T-helper 17 cell (primary cell): ENCODE data around the gene SLC11A1. TPM values are rescaled to one million over a fixed set of nuclear protein-coding genes. Genes with fewer than 3 reads are reported as not detected.
A peak's percentile ranks its signal among the peaks of the same experiment; 100 is the strongest.

Experiments used
- ATAC-seq: fragments of 150-1000 bp; cut with Tn5 transposase; 2 replicates; pipeline ENCODE4 v1.10.0; 2021; ENCODE audit warnings: mild to moderate bottlenecking, moderate library complexity
- DNase-seq, 3 donors: peaks; one replicate each; pipeline versions ENCODE4 v3.0.0 to v3.0.0-alpha.2; 2020 to 2021
- H3K9me3 ChIP-seq: one replicate; pipeline ENCODE4 v1.7.0; 2013; ENCODE audit warnings: low read length, mild to moderate bottlenecking; ENCODE audit not compliant: control insufficient read depth, poor library complexity, severe bottlenecking
- H3K27ac Mint-ChIP-seq: one replicate; pipeline ENCODE4 v1.8.0; 2022; ENCODE audit warnings: mild to moderate bottlenecking, moderate library complexity, mixed read lengths
- H3K27me3 Mint-ChIP-seq: one replicate; pipeline ENCODE4 v1.8.0; 2022; ENCODE audit warnings: mixed read lengths
- H3K36me3 Mint-ChIP-seq: one replicate; pipeline ENCODE4 v1.8.0; 2022; ENCODE audit warnings: low read depth, mixed read lengths
- H3K4me1 Mint-ChIP-seq: one replicate; pipeline ENCODE4 v1.8.0; 2022; ENCODE audit warnings: mild to moderate bottlenecking, mixed read lengths
- H3K4me3 Mint-ChIP-seq: one replicate; pipeline ENCODE4 v1.8.0; 2022; ENCODE audit warnings: mild to moderate bottlenecking, moderate library complexity, mixed read lengths
- total RNA-seq, 4 donors: library from RNA in 2 of 4; stranded (reverse) in 2 of 4; gene quantifications; one replicate each; pipeline ENCODE4 v1.2.3 and lab custom pipeline; 2022 to 2026

Gene SLC11A1, protein sequence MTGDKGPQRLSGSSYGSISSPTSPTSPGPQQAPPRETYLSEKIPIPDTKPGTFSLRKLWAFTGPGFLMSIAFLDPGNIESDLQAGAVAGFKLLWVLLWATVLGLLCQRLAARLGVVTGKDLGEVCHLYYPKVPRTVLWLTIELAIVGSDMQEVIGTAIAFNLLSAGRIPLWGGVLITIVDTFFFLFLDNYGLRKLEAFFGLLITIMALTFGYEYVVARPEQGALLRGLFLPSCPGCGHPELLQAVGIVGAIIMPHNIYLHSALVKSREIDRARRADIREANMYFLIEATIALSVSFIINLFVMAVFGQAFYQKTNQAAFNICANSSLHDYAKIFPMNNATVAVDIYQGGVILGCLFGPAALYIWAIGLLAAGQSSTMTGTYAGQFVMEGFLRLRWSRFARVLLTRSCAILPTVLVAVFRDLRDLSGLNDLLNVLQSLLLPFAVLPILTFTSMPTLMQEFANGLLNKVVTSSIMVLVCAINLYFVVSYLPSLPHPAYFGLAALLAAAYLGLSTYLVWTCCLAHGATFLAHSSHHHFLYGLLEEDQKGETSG
- total RNA-seq, result 10 to 100 TPM in 1 of 2 donors, 1 to 10 TPM in 1; 2.7 to 23.9 TPM
- 1.4 to 1.5 reads per million in 2 donors for total RNA-seq (lab: John Stamatoyannopoulos, UW)

DNA sequence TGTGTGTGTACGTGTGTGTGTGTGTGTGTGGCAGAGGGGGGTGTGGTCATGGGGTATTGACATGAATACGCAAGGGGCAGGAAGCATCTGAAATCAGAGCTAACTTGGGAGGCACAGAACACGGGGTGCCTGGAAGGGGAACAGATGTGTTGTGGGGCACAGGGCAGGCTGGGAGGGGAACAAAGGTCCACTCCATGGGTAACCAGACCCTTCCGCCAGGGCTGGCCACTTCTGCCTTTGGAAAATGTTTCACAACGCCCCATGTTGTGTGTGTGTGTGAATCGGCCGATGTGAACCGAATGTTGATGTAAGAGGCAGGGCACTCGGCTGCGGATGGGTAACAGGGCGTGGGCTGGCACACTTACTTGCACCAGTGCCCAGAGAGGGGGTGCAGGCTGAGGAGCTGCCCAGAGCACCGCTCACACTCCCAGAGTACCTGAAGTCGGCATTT, at the start of gene SLC11A1:
Gene SLC11A1, plus strand, starts transcription at position 358 of the 451 bp plus-strand sequence. CDS start 96 bp downstream, outside the sequence.
- DNase-seq (no peak), ATAC-seq (peak; percentile 25)
- H3K9me3 ChIP-seq, result no peaks in the 10 kb centered on the region
- Mint-ChIP-seq H3K36me3 (no peaks in the 10 kb centered on the region), H3K4me3 (no peak within 1 kb of the TSS), H3K27ac (no peak within 1 kb of the TSS), H3K4me1 (peaks cover 2% of the 10 kb centered on the region), H3K27me3 (peaks cover 6% of the 10 kb centered on the region)

DNA sequence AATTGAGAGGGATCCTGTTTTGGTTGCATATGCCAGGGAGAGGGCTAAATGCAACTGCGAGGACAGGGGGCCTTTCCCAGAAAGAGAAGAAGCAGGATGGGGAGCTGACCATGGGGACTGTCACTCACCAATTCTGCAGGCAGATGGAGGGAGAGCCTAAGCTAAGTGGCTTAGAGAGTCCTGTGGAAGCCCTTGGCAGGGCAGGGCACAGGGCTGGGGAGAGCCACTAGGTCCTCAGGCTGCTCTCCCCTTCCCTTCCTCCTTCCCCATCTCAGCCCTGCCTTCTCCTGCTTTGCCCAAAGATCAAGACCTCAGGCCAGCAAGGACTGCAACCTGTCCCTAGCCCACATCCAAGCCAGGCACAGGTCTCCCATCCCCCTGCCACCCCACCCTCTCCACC, 49.8 kb upstream of the SLC11A1 start:
- no peaks in the 10 kb centered on the region for H3K27me3 Mint-ChIP-seq
- no peaks in the 10 kb centered on the region for H3K36me3 Mint-ChIP-seq
- H3K4me1 Mint-ChIP-seq, result peaks cover 6% of the 10 kb centered on the region
- DNase-seq (no peak), ATAC-seq (no peak)
- no peaks in the 10 kb centered on the region for H3K9me3 ChIP-seq
- H3K4me3 Mint-ChIP-seq, result no peak overlapping the region
- H3K27ac Mint-ChIP-seq, result no peak overlapping the region

DNA sequence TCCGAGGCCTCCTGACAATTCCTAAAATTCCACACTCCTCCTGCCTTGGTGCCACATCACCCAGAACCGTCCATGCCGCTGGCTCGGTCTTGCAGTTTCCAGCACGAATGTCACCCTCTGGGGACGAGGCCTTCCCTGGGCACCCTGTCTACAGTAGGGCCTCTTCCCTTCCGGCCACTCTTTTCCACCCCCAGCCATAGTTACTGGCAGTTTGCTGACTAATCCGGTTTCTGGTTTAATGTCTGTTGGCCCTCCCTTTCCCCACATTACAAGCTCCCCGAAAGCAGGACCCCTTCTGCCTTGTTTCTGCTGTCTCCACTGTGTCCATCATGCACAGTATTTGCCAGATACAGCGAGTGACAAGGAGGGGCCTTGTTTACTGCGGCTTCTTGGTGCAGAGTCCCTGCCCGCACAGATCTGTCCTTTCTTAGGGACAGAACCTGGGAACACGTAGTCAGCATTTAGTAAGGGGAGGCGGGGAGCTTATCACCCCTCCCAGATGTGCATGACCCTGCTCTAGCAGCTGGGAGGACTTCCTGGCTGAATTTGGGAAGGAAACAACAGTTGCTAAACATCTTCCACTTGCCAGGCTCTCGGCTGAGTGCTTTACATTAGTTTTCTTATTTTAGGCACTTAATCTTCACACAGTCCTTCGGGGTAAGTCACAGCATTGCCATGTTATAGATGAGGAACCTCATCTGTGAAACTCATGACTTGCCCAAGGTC, 49.0 kb upstream of the SLC11A1 start:
- no peak for ATAC-seq
- H3K4me3 Mint-ChIP-seq, result no peak overlapping the region

DNA sequence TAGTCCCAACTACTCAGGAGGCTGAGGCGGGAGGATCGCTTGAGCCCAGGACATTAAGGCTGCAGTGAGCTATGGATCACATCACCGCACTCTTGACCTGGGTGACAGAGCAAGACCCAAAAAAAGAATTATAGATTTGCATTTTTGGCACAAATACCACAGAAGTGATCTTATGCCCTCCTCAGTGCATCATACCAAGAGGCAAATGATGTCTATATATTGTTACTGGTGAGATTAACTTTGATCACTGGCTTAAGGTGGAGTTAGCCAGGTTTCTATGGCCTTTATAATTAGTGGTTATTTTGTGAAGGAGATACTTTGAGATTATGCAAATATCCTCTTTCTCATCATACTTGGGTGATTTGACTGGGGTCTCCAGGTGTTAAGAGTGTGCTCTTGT, 47.5 kb upstream of the SLC11A1 start:
- no peak overlapping the region for H3K4me3 Mint-ChIP-seq
- H3K9me3 ChIP-seq, result no peaks in the 10 kb centered on the region
- ATAC-seq, result no peak
- no peak for DNase-seq
- no peaks in the 10 kb centered on the region for H3K36me3 Mint-ChIP-seq
- no peaks in the 10 kb centered on the region for H3K27me3 Mint-ChIP-seq
- H3K4me1 Mint-ChIP-seq, result peaks cover 8% of the 10 kb centered on the region
- no peak overlapping the region for H3K27ac Mint-ChIP-seq

More for the DNA sequence above, 49.0 kb upstream of the SLC11A1 start:
- Mint-ChIP-seq H3K27ac (peak overlapping the region; percentile 86), H3K36me3 (no peaks in the 10 kb centered on the region), H3K4me1 (peaks cover 6% of the 10 kb centered on the region), H3K27me3 (no peaks in the 10 kb centered on the region)
- no peak for DNase-seq
- no peaks in the 10 kb centered on the region for H3K9me3 ChIP-seq

DNA sequence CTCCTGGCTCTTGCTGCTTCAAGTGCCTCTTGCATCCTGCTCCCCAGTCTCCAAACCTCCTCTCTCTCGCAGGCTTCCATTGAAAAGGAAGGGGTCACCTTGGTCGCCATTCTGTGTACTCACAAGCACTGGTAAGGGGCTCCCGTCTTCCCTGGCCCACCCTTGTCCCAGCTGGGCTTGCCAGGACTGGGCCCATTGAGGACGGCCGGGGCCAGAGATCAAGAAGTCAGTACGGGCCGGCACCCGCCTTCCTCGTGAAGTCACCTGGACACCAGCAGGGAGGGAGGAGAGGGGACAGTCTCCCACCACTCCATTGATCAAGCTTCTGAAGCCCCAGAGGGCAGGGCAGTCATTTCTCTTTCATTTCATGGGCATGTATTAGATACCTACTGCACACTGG, 41.4 kb upstream of the SLC11A1 start:
- peaks cover 2% of the 10 kb centered on the region for H3K36me3 Mint-ChIP-seq
- H3K9me3 ChIP-seq, result no peaks in the 10 kb centered on the region
- H3K4me1 Mint-ChIP-seq, result peaks cover 7% of the 10 kb centered on the region
- no peak overlapping the region for H3K4me3 Mint-ChIP-seq
- no peak overlapping the region for H3K27ac Mint-ChIP-seq
- no peak for DNase-seq
- H3K27me3 Mint-ChIP-seq, result no peaks in the 10 kb centered on the region
- ATAC-seq, result no peak

DNA sequence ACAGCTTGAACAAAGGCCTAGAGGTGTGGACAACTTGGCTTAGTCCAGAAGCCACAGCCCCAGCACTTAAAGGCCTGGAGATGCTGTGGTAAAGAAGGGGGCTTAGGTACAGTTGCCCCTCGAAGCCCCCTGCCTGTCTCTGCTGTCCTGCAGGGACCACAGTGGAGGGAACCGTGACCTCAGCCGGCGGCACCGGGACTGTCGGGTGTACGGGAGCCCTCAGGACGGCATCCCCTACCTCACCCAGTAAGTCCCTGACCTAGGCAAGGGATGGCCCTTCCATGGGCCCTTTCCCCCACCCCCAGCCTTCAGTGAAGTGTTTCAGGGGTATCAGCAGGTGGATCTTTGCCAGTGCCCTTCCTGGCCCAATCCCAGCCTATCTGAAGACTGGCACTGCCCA, 40.7 kb upstream of the SLC11A1 start:
- Mint-ChIP-seq H3K4me3 (no peak overlapping the region), H3K36me3 (peaks cover 2% of the 10 kb centered on the region), H3K27ac (no peak overlapping the region), H3K4me1 (peaks cover 7% of the 10 kb centered on the region), H3K27me3 (peaks cover 1% of the 10 kb centered on the region)
- H3K9me3 ChIP-seq, result no peaks in the 10 kb centered on the region
- DNase-seq, result no peak
- no peak for ATAC-seq

DNA sequence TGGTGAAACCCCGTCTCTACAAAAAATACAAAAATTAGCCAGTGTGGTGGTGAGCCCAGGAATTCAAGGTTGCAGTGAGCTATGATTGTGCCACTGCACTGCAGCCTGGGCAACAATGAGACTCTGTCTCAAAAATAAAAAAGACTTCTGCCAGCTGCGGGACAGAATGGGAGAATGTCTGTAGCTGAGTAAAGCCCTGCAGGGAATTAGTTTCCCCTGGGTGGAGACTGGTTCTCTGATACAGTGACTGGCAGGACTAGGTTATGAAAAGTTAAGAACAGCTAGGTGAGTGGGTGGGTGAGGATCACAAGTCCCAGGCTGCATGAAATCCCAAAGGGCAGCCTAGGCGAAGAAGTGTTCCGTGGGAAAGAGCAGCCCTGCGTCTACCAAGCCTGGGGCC, 39.2 kb upstream of the SLC11A1 start:
- H3K4me1 Mint-ChIP-seq, result peaks cover 5% of the 10 kb centered on the region
- ATAC-seq (no peak), DNase-seq (no peak)
- no peak overlapping the region for H3K4me3 Mint-ChIP-seq
- H3K27me3 Mint-ChIP-seq, result peaks cover 5% of the 10 kb centered on the region
- H3K27ac Mint-ChIP-seq, result no peak overlapping the region
- H3K9me3 ChIP-seq, result no peaks in the 10 kb centered on the region
- H3K36me3 Mint-ChIP-seq, result peaks cover 2% of the 10 kb centered on the region

DNA sequence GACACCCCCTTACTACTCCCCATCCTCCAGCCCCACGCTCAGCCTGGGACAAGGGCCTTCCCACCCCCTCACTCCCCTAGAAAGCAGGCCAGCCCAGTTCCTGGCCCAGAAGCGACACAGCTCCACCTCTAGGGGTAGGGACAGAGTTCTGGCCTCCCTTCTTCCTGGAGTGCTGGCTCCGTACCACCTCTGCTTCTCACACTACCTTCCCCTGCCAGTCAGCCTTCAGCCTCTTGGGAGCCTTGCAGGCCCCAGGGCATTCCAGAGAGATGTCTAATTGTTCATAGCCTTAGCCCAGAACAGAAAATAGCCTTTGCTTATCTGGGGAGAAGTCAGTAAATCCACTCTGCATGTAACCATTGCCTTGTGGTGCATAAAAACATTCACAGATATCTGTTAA, 38.5 kb upstream of the SLC11A1 start:
- peaks cover 5% of the 10 kb centered on the region for H3K4me1 Mint-ChIP-seq
- peak overlapping the region; percentile 65 for H3K27ac Mint-ChIP-seq
- H3K4me3 Mint-ChIP-seq, result no peak overlapping the region
- no peak for ATAC-seq
- H3K27me3 Mint-ChIP-seq, result peaks cover 5% of the 10 kb centered on the region
- H3K9me3 ChIP-seq, result no peaks in the 10 kb centered on the region
- DNase-seq, result no peak
- H3K36me3 Mint-ChIP-seq, result peaks cover 2% of the 10 kb centered on the region

DNA sequence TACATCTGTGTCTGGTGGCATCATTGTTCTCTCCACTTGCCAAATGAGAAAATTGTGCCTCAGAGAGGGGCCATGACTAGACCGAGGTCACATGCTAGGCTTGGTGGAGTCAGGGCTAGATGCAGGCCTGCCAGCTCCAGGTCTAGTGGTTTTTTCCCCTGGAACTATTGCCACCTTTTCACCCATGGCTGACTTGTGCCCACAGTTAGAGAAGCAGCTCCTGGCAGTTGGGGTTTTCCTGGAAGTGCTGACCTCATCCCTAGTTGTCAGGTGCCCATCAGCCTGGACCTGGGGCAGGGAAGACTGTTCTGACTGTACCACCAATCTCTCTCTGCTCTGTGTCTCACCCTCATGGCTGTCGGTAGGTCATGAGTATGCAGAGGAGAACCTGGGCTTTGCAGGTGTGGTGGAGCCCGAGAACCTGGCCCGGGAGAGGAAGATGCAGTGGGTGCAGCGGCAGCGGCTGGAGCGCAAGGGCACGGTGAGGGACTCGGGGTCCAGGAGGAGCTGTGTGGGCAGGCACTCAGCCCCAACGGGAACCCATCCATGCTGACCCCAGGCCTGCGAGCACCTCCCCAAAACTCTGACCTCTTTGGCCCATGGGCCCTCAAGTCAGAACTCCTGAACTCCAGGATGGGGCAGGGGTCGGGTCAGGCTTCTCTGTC, 37.9 kb upstream of the SLC11A1 start:
- DNase-seq, result no peak
- Mint-ChIP-seq H3K27ac (peak overlapping the region; percentile 65), H3K4me1 (peaks cover 2% of the 10 kb centered on the region), H3K27me3 (peaks cover 5% of the 10 kb centered on the region), H3K36me3 (peaks cover 2% of the 10 kb centered on the region), H3K4me3 (no peak overlapping the region)
- H3K9me3 ChIP-seq, result no peaks in the 10 kb centered on the region
- ATAC-seq, result no peak

DNA sequence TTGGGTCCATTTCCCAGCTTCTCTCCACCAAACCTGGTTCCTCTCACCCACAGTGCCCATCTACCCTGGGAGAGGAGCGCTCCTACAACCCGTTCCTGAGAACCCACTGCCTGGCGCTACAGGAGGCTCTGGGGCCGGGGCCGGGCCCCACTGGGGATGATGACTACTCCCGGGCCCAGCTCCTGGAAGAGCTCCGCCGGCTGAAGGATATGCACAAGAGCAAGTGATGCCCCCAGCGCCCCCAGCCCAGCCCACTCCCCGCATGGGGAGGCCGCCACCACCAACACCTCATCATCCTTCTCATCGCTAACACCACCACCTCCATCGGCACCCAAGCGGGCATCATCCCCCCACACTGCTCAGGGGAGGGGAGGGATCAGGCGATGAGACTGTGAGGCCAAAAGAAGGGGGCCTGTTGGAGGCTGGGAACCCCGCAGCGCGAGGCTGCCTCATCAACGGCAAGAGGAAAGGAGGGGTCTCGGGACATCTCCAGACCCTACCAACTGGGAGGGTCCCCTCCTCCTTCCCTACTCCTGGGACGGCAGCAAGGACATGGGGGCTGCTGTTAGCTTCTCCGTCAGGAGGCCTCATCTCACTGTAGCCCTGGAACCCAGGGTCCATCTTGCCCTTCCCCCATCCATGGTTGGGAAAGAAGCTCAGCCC, 37.2 kb upstream of the SLC11A1 start:
- no peak for DNase-seq
- H3K27ac Mint-ChIP-seq, result no peak overlapping the region
- no peak overlapping the region for H3K4me3 Mint-ChIP-seq
- no peaks in the 10 kb centered on the region for H3K9me3 ChIP-seq
- H3K36me3 Mint-ChIP-seq, result peaks cover 2% of the 10 kb centered on the region
- no peak for ATAC-seq
- peaks cover 2% of the 10 kb centered on the region for H3K4me1 Mint-ChIP-seq
- peaks cover 5% of the 10 kb centered on the region for H3K27me3 Mint-ChIP-seq

DNA sequence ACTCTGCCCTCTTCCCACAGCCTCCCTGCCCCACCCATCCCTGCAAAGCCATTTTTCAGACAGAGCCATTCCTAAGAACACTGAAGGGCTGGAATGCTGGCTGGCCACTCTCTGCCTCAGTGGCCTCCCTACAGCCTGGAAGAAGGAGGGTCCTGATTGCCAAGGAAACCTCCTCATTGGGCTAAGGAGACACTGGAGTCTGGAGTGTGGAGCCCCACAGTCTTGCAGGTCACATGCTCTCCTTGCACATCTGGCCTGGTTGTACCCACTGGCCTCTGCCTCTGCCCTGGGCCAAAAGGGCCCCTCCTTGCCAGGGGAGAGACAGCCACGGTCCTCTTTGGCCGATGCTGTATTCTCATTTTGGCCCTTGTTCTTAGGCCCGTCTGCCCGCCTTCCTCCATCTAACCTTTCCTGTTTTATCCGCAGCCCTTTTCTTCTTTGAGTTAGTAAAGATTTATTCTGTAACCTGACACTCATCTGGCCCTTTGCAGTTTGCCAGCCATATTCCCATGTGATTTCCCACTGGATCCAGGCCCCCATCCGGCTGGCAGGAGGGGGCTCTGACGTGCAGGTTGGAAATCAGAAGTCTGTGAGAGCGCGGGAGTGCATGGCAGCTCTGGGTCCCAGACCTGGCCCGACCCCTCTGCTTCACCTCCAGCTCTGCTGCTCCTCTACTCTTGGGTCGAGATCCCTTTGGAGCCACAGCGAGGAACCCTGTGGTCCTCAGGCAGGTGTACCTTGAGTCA, 36.4 kb upstream of the SLC11A1 start:
- Mint-ChIP-seq H3K27ac (no peak overlapping the region), H3K4me3 (no peak overlapping the region), H3K27me3 (peaks cover 5% of the 10 kb centered on the region), H3K36me3 (no peaks in the 10 kb centered on the region), H3K4me1 (no peaks in the 10 kb centered on the region)
- H3K9me3 ChIP-seq, result no peaks in the 10 kb centered on the region
- no peak for ATAC-seq
- DNase-seq, result no peak

DNA sequence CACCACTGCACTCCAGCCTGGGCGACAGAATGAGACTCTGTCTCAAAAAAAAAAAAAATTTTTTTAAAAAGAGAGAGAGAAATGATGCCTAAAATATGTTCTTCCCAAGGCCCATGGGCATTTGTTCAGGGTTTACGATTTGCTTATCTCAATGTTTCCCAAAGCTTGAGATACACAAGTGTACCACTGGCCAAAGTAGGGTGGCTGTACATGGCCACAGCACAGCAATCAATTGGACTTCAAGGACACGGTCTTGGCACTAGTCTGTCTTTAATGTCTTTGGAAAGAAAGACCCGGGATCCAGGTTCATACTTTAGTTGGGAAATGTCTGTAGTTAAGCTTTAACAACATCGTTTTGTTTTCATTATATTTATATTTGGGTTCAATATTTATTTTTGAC, 34.9 kb upstream of the SLC11A1 start:
- H3K4me3 Mint-ChIP-seq, result no peak overlapping the region
- DNase-seq (no peak), ATAC-seq (no peak)
- H3K9me3 ChIP-seq, result no peaks in the 10 kb centered on the region
- peaks cover 5% of the 10 kb centered on the region for H3K27me3 Mint-ChIP-seq
- H3K27ac Mint-ChIP-seq, result no peak overlapping the region
- no peaks in the 10 kb centered on the region for H3K36me3 Mint-ChIP-seq
- no peaks in the 10 kb centered on the region for H3K4me1 Mint-ChIP-seq
